ENCODE measurements around the gene MTX1.
"Not testable (repeated sequence)": the region's sequence is repeated elsewhere in the genome, so short reads cannot be mapped to it uniquely, and the experiment has no call there.

Gene MTX1

GRCh38 chr1:155241841-155242264 is 33.4 kb downstream of the MTX1 start:
- peak; percentile 87 to 88 for DNase-seq

GRCh38 chr1:155242805-155243358 is 34.4 kb downstream of the MTX1 start:
- no peak for DNase-seq

GRCh38 chr1:155244368-155245162 is 36.1 kb downstream of the MTX1 start:
- DNase-seq, result peak; percentile 90 to 94

- DNase-seq, result no peak
Observed at GRCh38 chr1:155245163-155245524, 36.6 kb downstream of the MTX1 start.

GRCh38 chr1:155246796-155247195 is 38.3 kb downstream of the MTX1 start:
- DNase-seq, result not testable (repeated sequence)

- DNase-seq, result no peak
Observed at GRCh38 chr1:155247667-155248553, 39.4 kb downstream of the MTX1 start.

- DNase-seq, result no peak
Observed at GRCh38 chr1:155250246-155250632, 41.7 kb downstream of the MTX1 start.

- DNase-seq, result peak; percentile 92
Observed at GRCh38 chr1:155250633-155251449, 42.3 kb downstream of the MTX1 start.

GRCh38 chr1:155251566-155251965 is 43.1 kb downstream of the MTX1 start:
- no peak for DNase-seq

GRCh38 chr1:155253208-155253607 is 44.7 kb downstream of the MTX1 start:
- no peak for DNase-seq

GRCh38 chr1:155253797-155254196 is 45.3 kb downstream of the MTX1 start:
- no peak for DNase-seq

GRCh38 chr1:155254228-155254713 is 45.8 kb downstream of the MTX1 start:
- no peak for DNase-seq

GRCh38 chr1:155254714-155255242 is 46.3 kb downstream of the MTX1 start:
- no peak for DNase-seq

- DNase-seq, result peak; percentile 42 to 47
Observed at GRCh38 chr1:155255243-155256007, 46.9 kb downstream of the MTX1 start, which contains the start of gene ENTREP3. Gene ENTREP3, minus strand, starts transcription at chr1:155255483. Its CDS starts 606 bp downstream, at chr1:155254877.

- DNase-seq, result no peak
Observed at GRCh38 chr1:155256058-155256852, 47.8 kb downstream of the MTX1 start.

- DNase-seq, result no peak
Observed at GRCh38 chr1:155260276-155260675, 51.8 kb downstream of the MTX1 start.

GRCh38 chr1:155261493-155261851 is 53.0 kb downstream of the MTX1 start:
- peak; percentile 9 to 20 for DNase-seq

GRCh38 chr1:155261852-155262673 is 53.6 kb downstream of the MTX1 start, which contains the start of gene SCAMP3:
Gene SCAMP3, minus strand, starts transcription at chr1:155262360. Its CDS starts 209 bp downstream, at chr1:155262151.
- peak; percentile 94 to 96 for DNase-seq

GRCh38 chr1:155263067-155263466 is 54.6 kb downstream of the MTX1 start:
- DNase-seq, result no peak

Measured in AML-193 (cell line).